NOMO-1 (cell line): ENCODE results near the gene SGMS1.
A peak's percentile ranks its signal among the peaks of the same experiment; 100 is the strongest.
"Not testable (repeated sequence)": the region's sequence is repeated elsewhere in the genome, so short reads cannot be mapped to it uniquely, and the experiment has no call there.

Experiments
- DNase-seq, 2 experiments: peaks; one replicate each; lab custom pipeline; 2025; ENCODE audit not compliant: unreplicated experiment in 2 of 2; lab: John Stamatoyannopoulos, UW

The SGMS1 gene

DNA sequence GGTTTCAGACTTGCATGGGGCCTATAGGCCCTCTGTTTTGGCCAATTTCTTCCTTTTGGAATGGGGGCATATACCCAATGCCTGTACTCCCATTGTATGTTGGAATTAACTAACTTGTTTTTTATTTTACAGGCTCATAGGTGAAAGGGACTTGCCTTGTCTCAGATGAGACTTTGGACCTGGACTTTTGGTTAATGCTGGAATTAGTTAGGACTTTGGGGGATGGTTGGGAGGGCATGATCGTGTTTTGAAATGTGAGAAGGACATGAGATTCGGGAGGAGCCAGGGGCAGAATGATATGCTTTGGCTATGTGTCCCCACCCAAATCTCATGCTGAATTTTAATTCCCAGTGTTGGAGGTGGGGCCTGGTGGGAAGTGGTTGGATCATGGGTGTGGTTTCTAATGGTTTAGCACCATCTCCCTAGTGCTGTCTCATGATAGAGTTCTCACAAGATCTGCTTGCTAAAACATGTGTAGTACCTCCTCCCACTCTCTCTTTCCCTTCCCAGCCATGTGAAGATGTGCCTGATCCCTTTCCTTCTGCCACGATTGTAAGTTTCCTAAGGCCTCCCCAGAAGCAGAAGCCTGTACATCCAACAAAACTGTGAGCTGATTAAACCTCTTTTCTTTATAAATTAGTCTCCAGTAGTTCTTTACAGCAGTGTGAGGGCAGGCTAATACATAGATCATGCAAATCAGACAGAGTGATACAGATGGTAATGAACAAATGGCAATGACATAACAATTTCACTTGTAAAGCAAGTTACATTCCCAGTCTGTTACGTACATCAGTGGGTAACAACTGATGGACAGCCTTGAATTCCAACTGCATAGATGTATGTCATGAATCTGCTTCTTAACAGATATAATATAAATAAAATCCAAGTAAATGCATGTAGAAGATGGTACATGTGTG lies 146.2 kb downstream of the SGMS1 start:
- DNase-seq = no peak

DNA sequence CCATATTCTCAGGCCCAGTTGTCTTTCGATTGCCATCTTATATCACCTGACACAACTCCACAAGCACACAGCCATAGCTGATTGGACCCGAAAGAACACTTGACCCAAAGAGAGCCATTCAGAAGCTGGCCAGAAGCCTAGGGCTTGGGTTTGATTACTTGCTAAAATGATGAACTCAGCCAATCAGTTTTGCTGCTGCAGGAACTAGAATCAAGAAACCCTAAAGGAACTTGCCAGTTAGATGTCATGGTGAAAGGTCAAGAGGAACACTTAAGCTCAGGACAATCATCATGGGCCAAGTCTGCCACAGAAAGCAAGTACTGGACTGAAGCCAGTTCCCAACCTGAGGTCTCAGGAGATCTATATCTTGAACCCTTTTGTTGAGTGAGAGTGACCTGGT lies 150.0 kb downstream of the SGMS1 start:
- no peak for DNase-seq

GRCh38 chr10:50472914-50473313 lies 150.8 kb downstream of the SGMS1 start:
- DNase-seq = no peak

DNA sequence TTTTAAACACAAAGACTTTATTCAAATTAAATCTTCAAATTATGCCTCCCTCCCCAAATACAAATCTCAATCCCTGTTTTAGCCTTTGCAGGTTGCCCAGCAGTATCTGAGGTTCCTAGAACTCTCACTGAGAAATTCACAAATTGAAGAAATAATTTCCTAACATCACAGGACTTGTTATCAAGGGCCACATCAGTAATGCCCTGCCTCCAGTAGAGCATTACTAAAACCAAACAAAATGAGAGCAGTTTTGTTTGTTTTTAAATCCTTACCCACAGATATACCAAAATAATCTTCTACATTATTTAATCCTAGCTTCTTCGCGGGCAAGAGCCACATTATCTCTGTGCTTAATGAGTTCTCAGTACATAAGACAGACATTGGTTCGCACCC lies 152.2 kb downstream of the SGMS1 start:
- DNase-seq = no peak

GRCh38 chr10:50470798-50471582 lies 152.8 kb downstream of the SGMS1 start:
- DNase-seq = no peak

DNA sequence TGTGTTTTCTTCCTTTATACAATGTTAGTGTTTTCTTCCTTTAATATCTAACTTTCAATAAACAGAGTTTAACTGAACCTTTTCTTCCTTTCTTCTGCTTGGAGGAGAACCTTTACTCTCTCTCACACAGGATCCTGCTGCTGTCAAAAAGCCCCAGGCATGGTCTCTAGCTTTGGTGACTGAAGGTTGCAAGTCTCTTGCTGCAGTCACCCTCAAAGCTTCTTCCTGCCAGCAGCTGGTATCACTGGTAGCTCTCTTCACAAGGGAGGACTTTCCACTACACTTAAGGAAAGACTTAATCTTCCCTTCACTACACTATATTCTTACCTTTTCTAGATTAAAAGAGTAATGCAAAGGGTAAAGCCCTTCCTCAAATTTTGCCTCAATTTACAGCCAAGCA lies 153.4 kb downstream of the SGMS1 start:
- DNase-seq = peak in 1 of 2 experiments; percentile 25

- peak; percentile 87 to 88 for DNase-seq
Measured at GRCh38 chr10:50469778-50470193, 154.0 kb downstream of the SGMS1 start.

- DNase-seq = no peak
Measured at GRCh38 chr10:50469288-50469687, 154.5 kb downstream of the SGMS1 start.

GRCh38 chr10:50467209-50467608 lies 156.5 kb downstream of the SGMS1 start:
- no peak for DNase-seq

- DNase-seq = peak; percentile 48 to 70
Measured at GRCh38 chr10:50464004-50464409, 159.7 kb downstream of the SGMS1 start.

- DNase-seq = no peak
Measured at GRCh38 chr10:50461834-50462233, 161.9 kb downstream of the SGMS1 start.

- DNase-seq = no peak
Measured at GRCh38 chr10:50461123-50461522, 162.6 kb downstream of the SGMS1 start.

DNA sequence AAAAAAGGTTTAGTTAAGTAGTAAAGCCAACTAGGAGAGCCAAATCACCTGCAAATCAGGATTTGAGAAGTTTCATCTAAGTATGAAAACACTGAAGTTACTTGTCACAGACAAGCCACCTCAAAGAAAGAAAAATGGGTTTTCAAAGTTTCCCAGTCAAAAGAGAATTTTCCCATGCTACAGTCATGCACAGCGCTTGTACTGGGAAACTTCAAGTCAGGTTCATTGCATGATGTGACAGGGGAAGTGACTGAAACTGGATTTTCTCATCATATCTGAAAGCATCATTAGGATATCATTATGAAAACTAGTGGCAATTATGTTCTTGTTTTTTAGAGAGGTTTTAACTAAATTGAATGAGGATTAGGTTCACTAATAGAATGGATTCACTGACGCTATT lies 167.0 kb downstream of the SGMS1 start:
- no peak for DNase-seq

DNA sequence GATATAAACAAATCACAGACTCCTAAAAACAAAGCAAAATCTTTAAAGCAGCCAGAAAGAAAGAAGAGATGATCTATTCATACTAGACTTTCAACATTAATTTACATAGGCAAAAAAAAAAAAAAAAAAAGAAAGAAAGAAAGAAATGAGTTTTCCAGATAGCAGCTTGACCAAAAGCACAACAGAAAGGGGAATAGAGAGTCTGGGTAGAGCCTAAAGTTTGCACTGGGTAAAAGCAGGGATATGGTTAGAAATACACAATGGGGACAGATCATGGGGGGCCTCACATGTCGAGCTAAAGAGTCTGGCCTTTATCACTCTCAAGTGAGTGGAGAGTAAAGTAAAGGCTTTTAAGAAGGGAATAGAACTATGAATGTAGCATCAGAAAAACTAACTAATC lies 169.8 kb downstream of the SGMS1 start:
- no peak for DNase-seq

DNA sequence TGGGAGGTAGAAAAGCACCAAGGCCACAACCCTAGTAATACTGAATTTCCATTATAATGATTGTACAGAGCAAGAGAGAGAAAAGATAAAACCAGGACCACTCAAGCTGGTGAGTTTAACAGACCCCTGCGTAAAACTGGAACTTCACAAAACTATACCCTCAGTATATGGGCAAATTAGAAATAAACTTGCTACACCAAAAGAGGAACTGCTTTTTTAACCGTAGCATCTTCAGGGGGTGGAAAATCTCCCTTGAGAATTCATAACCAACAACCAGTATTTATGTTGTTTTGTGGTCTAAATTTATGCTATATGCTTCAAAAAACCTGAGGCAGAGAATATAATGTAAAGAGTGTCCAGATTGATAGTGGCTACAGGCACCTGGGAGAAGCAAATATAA lies 171.2 kb downstream of the SGMS1 start:
- DNase-seq = peak; percentile 61 to 63

DNA sequence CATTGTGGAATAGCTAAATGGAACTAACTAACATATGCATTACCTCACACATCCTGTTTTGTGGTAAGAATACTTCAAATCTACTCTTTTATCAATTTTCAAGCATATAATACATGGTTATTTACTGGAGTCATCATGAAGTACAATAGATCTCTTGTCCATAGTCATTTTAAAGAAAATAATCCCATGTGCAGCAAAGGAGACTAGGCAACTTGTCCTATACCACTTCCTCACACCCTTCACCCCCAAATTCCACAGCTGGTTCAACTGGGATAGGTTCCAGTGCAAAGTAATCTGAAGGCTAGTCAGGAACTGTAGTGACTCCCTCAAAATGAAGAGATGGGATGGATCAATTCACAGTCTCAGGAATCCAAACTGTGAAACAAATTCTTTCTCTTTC lies 176.1 kb downstream of the SGMS1 start:
- DNase-seq = no peak

- not testable (repeated sequence) for DNase-seq
Measured at GRCh38 chr10:50445777-50446176, 178.0 kb downstream of the SGMS1 start.

DNA sequence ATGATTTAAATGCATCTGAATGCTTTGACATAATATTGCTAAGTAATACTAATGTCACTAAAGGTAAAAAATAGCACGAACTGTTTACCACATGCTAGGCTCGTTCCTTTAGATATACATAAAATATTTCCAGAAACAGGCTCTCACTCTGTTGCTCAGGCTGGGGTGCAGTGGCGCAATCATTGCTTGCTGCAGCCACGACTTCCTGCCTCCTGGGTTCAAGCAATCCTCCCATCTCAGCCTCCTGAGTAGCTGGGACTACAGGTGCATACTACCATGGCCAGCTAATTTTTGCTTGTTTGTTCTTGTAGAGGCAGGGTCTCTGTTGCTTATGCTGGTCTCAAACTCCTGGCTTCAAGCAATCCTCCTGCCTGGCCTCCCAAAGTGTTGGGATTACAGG lies 183.3 kb downstream of the SGMS1 start:
- DNase-seq = no peak

- no peak for DNase-seq
Measured at GRCh38 chr10:50439806-50440205, 183.9 kb downstream of the SGMS1 start.

GRCh38 chr10:50439187-50439586 lies 184.6 kb downstream of the SGMS1 start:
- no peak for DNase-seq

DNA sequence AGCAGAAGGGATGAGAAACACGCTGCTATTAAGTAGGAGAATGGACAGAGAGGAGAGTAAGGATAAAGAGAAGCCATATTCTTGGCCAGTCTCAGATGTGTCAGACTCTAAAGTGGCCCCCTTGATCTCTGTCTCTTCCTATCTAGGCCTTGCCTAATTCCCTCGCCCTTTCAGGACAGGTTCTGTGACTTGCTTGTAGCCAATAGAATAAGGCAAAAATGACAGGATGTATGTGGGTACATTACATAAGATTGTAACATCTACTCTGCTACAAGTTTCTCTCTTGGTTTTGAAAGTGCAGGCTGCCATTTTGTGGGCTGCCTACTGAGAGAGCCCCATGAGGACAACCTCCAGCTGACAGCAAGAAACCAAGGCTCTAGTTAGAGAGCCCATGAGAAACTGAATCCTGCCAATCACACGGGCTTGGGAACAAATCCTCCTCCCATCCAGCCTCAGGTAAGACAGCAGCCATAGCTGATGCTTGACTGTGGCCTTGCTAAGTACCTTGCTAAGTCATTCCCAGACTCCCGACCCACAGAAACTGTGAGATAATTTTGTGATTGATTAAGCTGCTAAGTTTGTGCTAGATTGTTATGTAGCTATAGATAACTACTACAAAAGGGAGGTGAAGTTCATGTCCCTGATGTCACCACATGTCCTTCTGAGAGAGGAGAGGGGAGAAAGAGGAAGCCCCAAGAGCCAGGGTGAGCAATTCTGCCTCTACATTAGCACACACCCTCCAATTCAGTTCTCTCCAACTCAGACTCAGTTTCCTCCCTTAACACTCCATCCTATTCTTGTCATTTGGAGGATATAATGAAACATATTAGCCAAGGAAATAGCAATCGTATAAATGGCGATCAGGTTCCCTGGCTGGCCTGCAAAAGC lies 185.5 kb downstream of the SGMS1 start:
- peak; percentile 8 to 36 for DNase-seq
